ENCODE results near the gene SIX5.
"Not testable (repeated sequence)": the region's sequence is repeated elsewhere in the genome, so short reads cannot be mapped to it uniquely, and the experiment has no call there.

The SIX5 gene

DNA sequence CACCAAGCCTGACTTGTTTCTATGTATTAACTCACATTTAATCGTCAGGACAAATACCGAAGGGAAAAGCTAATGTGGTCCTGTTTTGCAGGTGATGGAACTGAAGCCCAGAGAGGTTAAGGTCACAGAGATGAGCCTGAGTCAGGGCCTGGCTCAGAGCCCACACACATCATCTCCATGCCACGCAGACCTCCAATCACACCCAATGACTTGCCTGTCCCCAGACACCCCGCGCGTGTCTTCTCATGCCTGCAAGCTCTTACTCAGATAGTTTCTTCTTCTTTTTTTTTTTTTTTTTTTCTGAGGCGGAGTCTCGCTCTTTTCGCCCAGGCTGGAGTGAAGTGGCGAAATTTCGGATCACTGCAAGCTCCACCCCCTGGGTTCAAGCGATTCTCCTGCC lies 16.4 kb downstream of the SIX5 start:
- no peak for DNase-seq

DNA sequence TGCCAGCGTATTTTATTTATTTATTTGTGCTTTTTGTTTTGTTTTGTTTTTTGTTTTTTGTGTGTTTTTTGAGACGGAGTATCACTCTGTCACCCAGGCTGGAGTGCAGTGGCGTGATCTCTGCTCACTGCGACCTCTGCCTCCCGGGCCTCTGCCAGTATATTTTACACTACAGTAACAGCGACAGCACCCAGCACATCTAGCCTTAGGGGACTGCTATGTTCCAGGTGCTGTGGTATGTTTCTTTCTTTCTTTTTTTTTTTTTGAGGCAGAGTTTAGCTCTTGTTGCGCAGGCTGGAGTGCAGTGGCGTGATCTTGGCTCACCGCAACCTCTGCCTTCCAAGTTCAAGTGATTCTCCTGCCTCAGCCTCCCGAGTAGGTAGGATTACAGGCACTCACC lies 17.6 kb downstream of the SIX5 start:
- not testable (repeated sequence) for DNase-seq

DNA sequence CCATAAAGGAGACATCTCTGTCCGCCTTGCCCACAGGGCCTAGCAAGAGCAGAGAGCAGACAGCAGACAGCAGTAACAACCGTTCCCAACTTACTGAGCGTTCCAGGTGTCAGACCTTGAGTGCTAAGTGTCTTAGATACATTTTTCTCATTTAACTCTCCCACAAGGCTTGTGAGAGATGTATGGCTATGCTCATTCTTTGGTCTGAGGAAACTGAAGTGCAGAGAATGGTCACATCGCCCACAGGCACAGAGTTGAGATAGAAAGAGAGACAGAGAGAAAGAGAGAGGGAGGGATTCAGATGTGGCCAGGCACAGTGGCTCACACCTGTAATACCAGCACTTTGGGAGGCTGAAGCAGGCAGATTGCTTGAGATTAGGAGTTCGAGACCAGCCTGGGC lies 21.5 kb downstream of the SIX5 start:
- DNase-seq = no peak

DNA sequence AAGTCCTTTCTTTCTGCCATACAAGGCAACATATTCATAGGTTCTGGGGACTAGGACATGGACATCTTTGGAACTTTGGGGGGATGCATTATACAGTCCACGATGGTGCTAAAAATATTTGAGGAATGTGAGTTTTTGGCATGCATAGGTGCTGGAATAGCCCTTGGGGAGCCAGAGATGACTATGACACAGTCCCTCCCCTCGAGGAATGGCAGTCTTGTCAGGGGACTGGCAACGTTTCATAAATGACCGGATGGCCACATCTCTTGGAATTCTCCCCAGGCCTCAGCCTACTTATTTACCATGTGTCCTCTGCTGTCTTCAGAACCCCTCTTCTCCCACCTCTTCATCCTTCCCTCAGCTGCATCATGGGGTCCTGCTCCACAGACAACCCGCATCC lies 22.2 kb downstream of the SIX5 start:
- no peak for DNase-seq

DNA sequence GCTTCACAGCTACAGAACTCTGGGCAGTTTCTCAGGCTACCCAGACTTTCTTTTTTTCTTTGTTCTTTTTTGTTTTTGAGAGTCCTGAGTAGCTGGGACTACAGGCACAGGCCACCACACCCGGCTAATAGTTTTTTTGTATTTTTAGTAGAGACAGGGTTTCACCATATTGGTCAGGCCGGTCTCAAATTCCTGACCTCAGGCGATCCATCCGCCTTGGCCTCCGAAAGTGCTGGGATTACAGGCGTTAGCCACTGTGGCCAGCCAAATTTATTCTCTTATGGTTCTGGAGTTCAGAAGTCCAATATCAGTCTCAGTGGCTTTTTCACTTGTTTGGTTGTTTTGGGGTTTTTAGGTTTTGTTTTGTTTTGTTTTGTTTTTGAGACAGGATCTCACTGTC lies 23.4 kb downstream of the SIX5 start:
- no peak for DNase-seq

DNA sequence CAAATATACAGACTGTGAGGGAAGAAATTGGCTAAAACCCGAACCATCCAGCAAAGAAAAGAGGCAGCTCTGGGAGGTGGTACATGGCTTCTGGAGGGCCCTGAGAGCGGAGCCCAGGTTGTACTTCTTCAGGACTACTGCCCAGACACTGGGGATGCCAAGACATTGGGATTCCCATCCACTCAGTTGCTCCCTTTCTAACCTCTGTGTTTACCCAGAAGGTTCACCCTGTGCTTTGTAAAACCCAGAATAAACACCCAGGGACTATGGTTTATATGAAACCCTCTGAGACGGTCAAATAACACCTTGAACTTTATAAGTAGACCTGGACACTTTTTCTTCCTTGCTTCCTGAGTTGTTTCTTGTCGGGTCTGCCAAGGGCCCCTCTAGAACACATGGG lies 26.1 kb downstream of the SIX5 start:
- no peak for DNase-seq

DNA sequence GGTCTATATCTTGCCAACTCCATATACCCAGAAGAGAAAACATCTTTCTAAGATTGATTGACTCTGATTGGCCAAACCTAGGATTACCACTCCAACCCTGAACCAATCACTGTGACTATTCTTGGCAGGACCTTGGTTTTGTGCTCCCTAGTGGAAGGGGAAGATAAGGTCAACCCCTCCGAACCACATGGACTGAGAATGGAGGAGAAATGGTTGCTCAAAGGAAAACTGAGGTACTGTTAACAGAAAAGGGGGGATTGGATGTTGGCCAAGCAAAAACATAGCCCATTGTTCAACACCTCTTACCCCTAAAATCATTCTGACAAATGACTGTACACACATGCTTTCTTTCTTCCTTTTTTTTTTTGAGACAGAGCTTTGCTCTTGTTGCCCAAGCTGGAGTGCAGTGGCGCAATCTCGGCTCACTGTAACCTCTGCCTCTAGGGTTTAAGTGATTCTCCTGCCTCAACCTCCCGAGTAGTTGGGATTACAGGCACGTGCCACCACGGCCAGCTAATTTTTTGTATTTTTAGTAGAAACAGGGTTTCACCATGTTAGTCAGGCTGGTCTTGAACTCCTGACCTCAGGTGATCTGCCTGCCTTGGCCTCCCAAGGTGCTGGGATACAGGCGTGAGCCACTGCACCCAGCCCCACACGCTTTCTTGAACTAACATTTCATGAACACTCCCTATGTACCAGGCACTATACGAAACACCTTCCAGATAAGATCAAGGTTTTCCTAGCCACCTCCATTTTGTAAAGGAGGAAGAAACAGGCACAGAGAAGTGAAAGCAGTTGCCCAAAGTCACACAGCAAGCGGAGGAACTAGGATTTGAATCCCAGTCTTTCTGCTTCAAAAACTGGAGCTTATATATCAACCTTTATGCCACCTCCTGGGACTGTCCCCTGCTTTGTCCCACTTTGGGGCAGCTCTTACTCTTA lies 29.3 kb downstream of the SIX5 start:
- no peak for DNase-seq

DNA sequence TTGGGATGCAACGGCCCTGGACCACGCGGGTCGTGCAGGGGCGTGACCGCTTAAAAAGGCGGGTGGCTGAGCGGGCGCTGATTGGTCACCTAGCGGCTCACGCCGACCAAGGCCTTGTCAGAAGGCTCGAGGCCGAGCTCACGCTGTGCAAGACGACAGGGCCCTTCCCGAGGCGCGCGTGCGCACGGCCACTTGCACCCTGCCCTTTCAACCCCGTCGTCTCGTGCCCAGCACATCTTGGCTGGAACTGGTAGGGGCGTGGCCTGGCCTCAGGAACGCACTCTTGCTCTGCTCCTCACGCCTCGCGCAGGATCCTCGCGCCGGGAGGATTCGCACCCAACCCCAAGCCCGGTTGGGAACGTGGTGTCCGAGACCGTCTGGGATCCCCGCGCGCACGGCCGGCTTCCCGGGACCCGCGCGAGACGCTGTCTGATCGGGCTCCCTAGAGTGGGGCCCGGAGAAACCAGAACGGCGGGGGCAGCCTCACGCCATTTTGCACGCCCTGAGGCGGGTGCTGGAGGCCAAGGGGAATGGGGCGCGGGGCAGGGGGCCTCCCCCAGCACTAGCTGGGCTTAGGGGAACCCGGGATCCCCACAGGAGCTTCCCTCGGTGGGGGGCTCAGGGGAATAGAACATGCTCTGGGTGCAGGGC lies 35.8 kb downstream of the SIX5 start, which contains the start of gene MEIOSIN:
Gene MEIOSIN, plus strand, starts transcription at position 280 of the 651 bp plus-strand sequence. CDS start 1,938 bp downstream, outside the sequence.
- no peak for DNase-seq

DNA sequence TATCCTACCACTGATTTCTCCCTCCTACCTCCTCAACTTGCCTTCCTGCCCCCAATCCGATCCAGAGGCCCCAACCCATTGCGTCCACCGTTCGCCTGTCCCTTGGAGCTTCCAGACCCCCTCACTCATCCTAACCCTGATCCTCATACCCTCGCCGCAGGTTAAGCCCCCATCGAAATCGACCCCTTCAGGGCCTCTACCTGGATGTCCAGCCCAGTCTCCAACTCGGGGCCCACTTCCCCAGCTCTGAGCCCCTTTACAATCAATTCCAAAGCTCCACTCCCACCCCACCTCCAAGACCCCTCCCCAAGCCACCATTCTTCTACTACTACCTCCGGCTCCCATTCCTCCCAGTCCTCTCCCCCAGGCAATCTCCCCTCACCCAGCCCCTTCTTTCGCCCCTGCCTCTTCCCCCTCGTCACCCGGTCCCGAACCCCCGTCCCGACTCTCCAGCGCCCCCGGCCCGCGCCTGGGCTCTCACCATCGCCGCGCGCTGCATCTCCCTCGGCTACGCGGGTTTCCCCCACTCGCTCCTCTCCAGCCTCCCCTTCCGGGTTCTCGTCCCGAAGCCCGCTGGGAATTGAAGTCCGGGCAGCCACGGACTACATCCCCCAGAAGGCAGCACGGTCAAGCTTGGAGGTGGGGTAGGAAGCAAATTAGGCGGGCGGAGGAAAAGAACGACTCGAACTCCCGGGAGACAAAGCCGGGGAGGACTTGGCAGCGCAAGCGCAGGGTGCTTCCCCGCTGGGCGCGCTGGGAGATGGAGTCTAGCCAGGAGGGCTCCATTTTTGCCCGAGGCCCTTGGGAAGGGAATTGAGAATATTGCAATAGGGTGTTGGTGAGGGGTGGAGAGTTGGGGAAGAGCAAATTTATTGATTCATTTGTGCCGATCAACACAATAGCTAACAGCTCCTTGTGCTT lies 38.4 kb downstream of the SIX5 start, which contains the start of gene FBXO46:
Gene FBXO46, minus strand, starts transcription at position 529 of the 921 bp plus-strand sequence. CDS start 17,401 bp downstream, outside the sequence.
- peak; percentile 91 for DNase-seq

DNA sequence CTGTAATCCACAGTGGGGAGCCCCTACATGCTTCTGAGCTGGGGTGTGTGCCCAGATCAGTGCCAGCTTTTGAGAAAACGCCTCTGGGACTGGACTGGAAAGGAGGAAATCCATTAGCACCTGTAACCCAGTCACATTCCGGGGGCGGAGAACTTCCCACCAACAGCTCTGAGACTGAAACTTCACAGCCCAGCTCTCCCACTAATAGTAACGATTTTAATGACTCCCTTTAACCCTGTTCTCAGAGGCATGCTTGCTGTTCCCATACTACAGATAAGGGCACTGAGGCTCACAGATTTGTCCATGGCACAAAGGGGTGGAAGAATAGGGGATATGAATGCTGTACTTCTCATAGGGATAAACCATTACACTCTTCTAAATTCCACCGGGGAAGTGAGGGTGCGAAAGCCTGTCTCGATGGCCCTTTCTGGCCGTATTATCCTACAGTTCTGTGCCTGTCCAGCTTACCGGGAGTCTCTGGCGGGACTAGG lies 39.2 kb downstream of the SIX5 start:
- peak; percentile 25 for DNase-seq

DNA sequence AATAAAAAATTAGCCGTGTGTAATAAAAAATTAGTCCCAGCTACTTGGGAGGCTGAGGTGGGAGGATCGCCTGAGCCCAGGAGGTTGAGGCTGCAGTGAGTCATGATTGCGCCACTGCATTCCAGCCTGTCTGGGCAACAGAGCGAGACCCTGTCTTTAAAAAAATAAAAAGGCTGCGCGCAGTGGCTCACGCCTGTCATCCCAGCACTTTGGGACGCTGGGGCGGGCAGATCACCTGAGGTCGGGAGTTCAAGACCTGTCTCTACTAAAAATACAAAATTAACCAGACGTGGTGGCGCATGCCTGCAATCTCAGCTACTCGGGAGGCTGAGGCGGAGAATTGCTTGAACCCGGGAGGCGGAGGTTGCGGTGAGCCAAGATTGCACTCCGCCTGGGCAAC lies 40.4 kb downstream of the SIX5 start:
- not testable (repeated sequence) for DNase-seq

DNA sequence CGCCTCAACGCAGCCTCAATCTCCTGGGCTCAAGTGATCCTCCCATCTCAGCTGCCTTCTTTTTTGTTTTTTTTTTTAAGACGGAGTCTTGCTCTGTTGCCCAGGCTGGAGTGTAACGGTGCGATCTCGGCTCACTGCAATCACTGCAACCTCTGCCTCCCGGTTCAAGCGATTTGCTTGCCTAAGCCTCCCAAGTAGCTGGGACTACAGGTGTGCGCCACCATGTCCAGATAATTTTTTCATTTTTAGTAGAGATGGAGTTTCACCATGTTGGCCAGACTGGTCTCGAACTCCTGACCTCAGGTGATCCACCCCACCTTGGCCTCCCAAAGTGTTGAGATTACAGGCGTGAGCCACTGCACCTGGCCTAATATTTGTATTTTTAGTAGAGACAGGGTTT lies 49.0 kb downstream of the SIX5 start:
- not testable (repeated sequence) for DNase-seq

DNA sequence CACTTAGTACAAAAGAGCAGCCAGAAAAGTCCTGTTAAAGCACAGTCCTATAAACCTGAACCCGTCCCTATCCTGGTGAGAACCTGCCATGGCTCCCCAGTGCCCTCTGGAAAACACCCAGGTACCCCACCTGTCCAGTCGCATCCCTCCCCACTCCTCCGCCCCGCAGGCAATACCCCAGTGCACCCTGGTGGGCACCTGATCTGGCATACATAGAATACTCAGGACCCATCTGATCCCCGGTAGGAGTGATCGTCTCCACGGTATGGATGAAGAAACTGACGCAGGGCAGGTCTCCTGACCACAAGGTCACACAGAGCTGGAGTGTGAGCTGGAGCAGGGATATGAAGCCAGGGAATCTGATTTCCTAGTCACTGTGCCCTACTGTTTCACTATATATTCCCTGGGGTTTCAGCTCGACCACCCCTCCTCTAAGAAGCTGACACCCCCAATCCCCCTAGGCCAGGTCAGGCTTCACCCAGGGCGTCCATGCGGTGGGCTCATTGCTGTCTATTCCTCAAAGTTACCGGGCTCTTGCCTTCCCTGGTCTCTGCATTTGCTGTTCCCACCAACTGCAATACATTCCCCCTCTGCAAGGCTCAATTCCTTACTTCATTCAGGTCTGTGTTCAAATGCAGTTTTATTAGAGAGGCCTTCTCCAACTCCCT lies 50.9 kb downstream of the SIX5 start:
- DNase-seq = no peak

DNA sequence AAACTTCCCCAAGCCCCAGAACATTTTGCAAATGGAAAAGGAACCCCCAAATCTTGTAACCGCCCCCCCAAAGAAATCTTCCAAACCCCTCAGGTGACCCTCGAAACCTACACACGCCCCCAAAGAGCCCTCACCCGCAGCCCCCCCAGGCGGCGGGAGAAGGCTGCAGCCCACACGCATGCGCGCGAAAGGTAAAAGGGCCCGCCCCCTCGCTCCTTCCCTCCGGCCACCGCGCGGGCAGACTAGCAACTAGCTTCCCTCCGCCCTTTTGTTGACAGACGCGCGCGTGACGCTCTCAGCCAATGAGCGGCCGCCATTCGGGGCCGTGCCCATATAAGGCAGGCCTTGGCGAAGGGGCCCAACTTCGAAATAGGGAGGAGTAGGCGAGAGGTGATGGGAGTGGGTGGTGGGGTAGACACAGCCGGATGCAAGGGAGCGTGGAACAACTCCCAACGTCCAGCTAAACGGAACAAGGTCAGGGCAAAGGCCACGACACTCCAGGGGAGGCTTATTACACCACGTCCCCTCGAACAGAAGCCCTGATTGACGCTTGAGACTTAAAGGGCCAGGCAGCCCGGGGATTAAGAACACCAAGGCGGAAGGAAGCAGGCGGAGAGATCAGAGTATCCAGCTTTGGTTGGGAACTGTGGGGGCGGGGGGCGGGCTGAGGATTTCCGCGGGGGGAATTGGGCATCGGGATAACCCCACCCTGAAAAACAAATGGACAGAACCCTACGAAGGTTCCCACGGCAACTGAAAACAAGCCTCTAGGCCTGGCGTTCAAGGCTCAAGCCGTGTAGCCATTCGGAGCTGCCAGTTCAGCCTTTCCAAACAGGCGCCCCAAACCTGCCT lies 51.7 kb downstream of the SIX5 start:
- DNase-seq = peak; percentile 96

DNA sequence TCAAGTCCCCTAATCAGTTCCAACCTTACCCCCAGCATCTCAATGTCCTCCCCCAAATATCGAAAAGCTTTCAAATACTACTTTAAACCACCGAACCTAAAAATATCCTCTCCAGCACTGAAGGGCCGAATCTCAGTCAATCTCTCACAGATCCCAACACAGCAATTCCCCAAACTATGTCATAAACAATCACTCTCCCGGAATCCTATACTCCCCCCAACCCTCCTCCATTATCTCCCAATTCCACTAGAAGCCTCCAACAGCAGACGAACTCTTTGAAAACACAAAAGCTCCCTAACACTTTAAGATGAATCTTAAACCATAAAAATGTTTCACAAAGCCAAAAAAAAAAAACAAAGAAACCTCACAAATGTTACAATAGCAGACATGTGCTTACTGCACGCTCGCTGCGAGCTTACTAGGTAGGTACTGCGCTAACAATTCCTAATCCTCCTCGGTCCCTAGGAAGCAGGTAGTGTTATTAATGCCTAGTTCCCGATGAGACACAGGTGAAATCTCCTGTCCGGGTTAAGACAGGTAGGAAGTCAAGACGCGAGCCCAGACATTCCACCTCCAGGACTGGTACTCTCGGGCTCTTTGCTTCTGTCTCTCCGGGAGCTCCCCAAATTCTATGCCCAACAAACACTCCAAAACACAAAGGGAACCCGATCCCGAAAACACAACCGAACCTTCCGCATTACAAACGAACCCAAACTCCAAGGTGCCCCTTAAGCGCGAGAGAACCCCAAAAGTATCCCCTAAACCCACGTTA lies 52.5 kb downstream of the SIX5 start:
- DNase-seq = peak; percentile 8

DNA sequence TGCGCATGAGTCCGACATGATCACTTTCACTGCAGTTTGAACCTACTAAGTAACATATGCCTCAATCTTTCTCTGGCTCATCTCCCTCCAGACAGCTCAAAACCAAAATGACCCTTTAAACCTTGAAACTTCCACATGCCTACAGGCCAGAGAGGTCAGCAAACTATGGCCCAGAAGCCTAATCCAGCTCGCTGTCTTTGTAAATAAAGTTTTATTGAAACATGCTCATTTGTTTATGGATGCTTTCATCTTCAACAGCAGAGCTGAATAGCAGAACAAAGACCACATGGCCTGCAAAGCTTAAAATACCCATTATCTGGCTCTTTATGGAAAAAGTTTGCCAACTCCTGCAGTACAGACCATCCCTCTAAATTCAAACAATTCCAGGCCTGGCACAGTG lies 53.9 kb downstream of the SIX5 start:
- DNase-seq = no peak
